ENCODE data around the gene MORC1. TPM values are rescaled to one million over a fixed set of nuclear protein-coding genes. Genes with fewer than 3 reads are reported as not detected.

The MORC1 gene
- polyA plus RNA-seq, 3 donors from 2014 or later = not detected

DNA sequence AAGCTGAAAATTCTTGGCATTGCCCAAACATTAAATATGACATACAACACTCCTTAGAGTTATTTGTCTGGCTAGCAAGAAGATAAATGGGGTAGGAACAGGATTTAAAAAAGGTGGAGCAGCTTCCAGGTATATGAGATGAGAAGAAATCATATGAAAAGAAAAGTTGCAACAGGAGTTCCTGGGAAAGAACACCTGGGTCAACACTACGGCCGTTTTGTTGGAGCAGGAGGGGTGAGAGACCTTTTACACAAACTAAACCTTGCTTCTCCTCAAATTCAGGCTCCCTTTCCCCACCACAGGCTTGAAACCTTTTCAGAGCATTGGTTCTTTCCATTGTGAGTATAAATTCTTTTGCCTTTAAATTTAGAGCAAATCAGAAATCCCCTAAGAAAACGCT is 145.5 kb downstream of the MORC1 start:
- Mint-ChIP-seq H3K27ac (no peak overlapping the region), H3K36me3 (no peaks in the 10 kb centered on the region), H3K27me3 (ENCODE audit: low read depth in 3 of 3) (peaks cover 0 to 3% (median 2%) of the 10 kb centered on the region in 3 donors), H3K9me3 (no peaks in the 10 kb centered on the region), H3K4me1 (no peaks in the 10 kb centered on the region), H3K4me3 (no peak overlapping the region)
- no peak for DNase-seq

DNA sequence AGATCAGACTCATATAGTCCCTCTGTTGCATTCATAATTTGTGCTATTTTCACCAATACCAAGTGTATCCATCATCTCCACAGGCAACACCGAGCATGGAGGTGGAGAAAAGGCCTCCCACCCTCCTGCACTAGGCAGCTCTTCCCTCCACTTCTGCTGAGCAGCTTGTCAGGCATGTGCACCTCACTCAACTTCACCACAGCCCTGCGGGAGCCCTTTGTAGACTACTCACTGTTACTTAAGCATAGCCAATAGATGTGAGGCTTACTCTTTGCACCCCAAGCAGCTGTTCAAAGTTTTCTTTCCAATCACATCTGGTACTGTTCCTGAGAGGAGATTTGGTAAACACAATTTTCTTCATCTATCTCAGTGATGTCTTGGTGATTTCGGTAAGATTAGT is 147.4 kb downstream of the MORC1 start:
- no peaks in the 10 kb centered on the region for H3K9me3 Mint-ChIP-seq
- H3K4me1 Mint-ChIP-seq = no peaks in the 10 kb centered on the region
- peaks cover 0 to 3% (median 2%) of the 10 kb centered on the region in 3 donors for H3K27me3 Mint-ChIP-seq (ENCODE audit: low read depth in 3 of 3)
- DNase-seq = no peak
- H3K27ac Mint-ChIP-seq = no peak overlapping the region
- no peaks in the 10 kb centered on the region for H3K36me3 Mint-ChIP-seq
- H3K4me3 Mint-ChIP-seq = no peak overlapping the region

DNA sequence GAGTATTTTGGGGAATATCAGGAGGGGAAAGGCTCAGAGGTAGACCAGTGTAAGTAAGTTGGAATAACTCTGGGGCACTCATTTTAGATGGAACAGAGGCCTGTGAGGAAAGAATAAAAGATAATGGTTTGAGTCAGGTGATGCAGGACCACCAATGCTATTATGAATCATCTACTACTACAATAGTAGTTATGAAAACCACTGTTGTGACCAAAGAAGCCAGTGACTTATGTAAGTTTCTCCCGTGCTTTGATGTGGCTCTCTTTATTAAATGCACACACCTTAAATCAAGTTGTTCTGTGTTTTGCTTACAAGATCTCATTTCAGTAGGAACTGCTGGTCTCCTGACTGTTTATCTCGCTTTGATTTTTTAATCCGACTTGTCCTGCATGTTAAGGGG is 151.2 kb downstream of the MORC1 start:
- Mint-ChIP-seq H3K36me3 (no peaks in the 10 kb centered on the region), H3K27ac (no peak overlapping the region), H3K27me3 (ENCODE audit: low read depth in 3 of 3) (peaks cover 0 to 3% (median 2%) of the 10 kb centered on the region in 3 donors), H3K4me1 (no peaks in the 10 kb centered on the region), H3K9me3 (no peaks in the 10 kb centered on the region), H3K4me3 (no peak overlapping the region)
- no peak for DNase-seq

DNA sequence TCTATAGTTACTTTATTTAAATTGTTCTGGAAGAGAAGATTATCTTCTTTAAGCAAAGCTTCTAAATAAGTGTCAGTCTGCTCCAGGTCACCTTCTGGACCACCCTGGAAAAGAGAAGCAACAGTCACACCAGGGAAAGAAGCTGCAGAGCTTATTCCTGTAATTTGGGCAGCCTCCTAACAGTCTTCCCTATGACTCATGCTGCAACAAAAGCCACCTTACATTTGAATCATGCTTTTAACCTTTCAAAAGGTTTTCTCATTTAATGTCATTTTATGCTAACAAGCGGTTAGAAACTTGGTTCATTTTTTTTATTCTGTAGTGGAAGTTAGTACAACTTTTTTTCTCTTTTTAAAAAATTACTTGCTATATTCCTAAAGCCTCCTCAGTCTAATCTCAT is 158.9 kb downstream of the MORC1 start:
- Mint-ChIP-seq H3K36me3 (no peaks in the 10 kb centered on the region), H3K4me3 (no peak overlapping the region), H3K4me1 (no peaks in the 10 kb centered on the region), H3K27ac (no peak overlapping the region), H3K27me3 (ENCODE audit: low read depth in 3 of 3) (peaks cover 3 to 4% (median 4%) of the 10 kb centered on the region in 3 donors), H3K9me3 (no peaks in the 10 kb centered on the region)
- DNase-seq = no peak

DNA sequence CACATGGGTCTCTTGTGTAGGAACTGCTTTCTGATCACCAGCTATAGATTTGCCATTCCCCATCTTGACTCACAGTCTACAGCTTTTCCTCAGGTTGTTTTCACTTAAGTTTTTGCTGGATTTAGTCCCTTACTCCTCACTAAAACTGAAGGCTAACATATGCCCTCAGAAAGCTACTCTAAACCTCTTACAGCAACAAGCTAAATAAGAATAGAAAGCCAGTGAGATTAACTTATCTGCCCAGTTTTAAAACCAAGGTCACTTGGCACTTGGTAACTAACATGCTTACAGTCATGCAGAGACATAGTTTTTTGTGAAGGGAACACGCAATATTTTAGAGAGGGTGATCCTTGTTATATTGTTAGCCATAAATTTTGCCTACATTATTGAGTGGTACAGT is 164.2 kb downstream of the MORC1 start, which contains the start of gene GUCA1C:
Gene GUCA1C, minus strand, starts transcription at position 180 of the 400 bp plus-strand sequence. Its CDS starts 117 bp downstream, at position 63.
- Mint-ChIP-seq H3K27ac (no peak within 1 kb of the TSS), H3K36me3 (no peaks in the 10 kb centered on the region), H3K4me1 (no peaks in the 10 kb centered on the region), H3K4me3 (no peak within 1 kb of the TSS), H3K27me3 (ENCODE audit: low read depth in 3 of 3) (peaks cover 1 to 6% (median 5%) of the 10 kb centered on the region in 3 donors), H3K9me3 (no peaks in the 10 kb centered on the region)
- DNase-seq = no peak

DNA sequence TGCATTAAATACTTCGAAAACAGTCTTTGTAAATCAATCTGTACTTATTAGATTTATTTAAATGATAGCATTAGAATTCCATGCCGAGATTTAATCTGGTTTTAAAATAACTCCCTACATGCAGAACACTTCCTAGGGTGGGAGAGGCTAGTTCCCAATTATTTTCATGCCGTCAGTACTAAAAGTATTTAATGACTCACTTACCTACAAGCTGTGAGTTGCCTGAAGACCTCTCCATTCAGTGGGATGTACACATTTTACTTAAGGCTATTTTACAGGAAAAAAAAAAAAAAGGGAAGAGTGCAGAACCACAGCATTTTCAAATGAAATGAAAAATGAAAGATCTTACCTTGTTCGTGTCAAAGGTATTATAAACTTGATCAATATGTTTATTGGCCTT is 164.7 kb downstream of the MORC1 start:
- Mint-ChIP-seq H3K9me3 (no peaks in the 10 kb centered on the region), H3K36me3 (no peaks in the 10 kb centered on the region), H3K4me1 (no peaks in the 10 kb centered on the region), H3K27ac (no peak overlapping the region), H3K27me3 (ENCODE audit: low read depth in 3 of 3) (peaks cover 1 to 8% (median 5%) of the 10 kb centered on the region in 3 donors), H3K4me3 (no peak overlapping the region)
- no peak for DNase-seq

DNA sequence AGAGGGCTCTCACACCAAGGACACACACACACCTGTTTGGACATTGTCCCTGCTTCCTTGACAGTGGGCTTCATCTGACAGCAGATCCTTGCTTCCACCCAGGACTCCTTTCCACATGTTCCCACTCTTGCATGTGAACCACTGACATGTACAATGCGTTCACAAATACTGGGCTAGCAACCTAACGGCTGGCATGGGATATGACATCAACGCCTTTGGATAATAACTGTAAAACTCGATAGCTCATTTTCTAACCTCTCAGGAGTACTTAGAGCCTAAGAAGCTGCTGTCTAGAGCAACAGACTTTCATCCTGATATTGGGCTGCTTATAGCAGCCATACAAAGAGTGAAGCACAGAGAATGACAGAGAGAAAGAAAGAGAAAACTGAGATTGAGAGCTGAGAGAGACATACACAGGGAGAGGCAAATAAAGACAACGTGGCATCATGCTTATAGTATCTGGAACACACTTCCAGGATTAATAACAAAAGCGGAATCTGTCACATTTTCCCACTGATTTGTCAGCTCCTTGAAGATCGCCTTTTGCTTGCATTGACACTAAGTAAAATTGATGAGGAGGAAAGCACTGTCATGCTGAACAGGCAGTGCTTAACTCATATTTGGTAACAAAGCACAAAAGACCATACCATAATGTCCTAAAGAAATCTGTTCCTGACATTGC is 166.0 kb downstream of the MORC1 start:
- no peak overlapping the region for H3K4me3 Mint-ChIP-seq
- no peaks in the 10 kb centered on the region for H3K36me3 Mint-ChIP-seq

DNA sequence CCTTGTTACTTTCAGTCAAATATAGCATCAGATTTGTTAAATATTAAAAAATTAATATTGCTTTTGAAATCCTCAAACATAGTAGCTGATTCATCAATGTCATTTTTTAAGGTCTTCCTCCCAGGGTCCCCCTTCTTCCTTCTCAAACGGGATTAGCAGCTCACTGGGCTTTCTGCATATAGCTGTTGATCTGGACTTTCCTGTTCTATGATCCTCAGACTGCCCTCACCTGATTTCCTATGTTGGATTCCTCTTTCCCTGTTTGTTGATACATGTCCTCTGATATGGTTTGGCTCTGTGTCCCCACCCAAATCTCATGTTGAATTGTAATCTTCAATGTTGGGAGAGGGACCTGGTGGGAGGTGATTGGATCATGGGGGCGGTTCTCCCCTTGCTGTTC is 170.1 kb downstream of the MORC1 start:
- Mint-ChIP-seq H3K27ac (no peak overlapping the region), H3K4me3 (no peak overlapping the region), H3K9me3 (no peaks in the 10 kb centered on the region), H3K27me3 (ENCODE audit: low read depth in 3 of 3) (peaks cover 0 to 11% (median 5%) of the 10 kb centered on the region in 3 donors), H3K4me1 (no peaks in the 10 kb centered on the region), H3K36me3 (no peaks in the 10 kb centered on the region)
- no peak for DNase-seq

More for the DNA sequence above, 166.0 kb downstream of the MORC1 start:
- Mint-ChIP-seq H3K27me3 (ENCODE audit: low read depth in 3 of 3) (peaks cover 1 to 12% (median 5%) of the 10 kb centered on the region in 3 donors), H3K9me3 (no peaks in the 10 kb centered on the region), H3K4me1 (no peaks in the 10 kb centered on the region), H3K27ac (no peak overlapping the region)
- no peak for DNase-seq

DNA sequence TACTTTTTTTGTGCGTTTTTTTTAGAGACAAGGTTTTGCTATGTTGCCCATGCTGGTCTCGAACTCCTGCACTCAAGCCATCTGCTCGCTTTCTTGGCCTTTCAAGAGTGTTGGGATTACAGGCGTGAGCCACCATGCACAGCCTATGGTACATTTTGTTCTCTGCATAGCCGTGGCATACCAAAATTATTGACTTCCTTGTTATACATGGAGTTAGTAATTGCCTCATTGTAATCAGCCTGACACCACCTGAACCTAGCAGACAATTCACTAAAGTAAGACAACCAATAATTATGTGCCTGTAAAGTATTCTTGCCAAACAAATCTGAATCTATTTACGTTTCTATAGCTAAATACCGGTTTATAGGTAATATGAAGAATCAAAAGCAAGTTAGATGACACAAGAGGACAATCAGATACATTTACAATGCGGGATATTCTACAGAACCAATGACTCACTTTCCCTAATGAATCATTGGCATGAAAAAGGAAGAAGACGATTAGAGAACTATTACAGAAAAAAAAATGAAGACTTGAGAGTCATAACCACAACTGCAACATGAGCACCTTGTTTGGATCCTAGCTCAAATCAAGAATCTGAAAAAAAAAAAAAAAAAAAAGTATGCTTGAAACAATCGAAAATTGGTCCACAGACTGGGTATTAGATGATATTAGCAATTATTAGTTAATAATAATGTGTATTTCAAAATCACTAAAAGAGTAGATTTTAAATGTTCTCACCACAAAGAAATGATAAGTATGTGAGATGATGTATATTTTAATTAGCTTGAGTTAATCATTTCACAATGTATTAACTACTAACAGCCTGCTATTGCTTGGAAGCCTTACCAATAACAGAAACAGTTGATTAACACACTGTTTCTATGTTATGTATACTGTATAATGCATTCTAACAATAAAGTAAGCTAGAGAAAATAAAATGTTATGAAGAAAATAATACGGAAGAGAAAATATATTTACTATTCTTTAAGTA is 171.3 kb downstream of the MORC1 start:
- no peaks in the 10 kb centered on the region for H3K9me3 Mint-ChIP-seq
- no peak overlapping the region for H3K4me3 Mint-ChIP-seq
- peaks cover 0 to 8% (median 3%) of the 10 kb centered on the region in 3 donors for H3K27me3 Mint-ChIP-seq (ENCODE audit: low read depth in 3 of 3)
- no peaks in the 10 kb centered on the region for H3K4me1 Mint-ChIP-seq
- no peak overlapping the region for H3K27ac Mint-ChIP-seq
- no peaks in the 10 kb centered on the region for H3K36me3 Mint-ChIP-seq
- DNase-seq = no peak

DNA sequence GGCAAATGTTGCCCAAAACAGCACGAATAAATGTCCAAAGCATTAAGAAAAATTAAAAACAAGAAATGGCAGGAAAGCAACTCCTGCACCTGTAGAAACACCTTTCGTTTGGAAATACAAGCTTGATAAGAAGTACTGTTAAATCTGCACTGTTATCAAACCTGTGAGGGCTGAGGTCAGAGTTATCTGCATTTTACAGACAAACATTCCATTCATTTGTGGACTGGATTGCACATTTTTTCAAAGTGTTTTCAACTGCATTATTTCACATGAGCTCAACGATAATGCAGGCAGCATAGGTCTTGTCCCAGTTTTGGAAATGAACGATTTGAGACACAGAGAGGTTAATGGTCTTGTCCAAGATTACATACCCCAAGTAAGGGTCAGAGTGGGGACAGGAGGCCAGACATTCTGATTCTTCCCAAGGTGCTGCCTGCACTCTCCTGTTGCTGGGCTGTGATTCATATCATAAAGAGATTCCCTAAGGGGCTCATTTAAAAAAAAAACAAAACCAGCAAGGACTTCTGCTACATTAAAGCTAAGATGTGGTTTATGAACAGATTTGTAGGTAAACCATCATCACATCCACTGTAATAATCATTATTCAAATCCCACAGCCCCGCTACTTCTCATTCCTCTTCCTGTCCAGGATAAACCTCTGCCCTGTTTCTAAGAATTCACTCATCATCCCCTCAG is 177.2 kb downstream of the MORC1 start:
- Mint-ChIP-seq H3K27ac (no peak overlapping the region), H3K4me3 (no peak overlapping the region), H3K4me1 (no peaks in the 10 kb centered on the region), H3K36me3 (no peaks in the 10 kb centered on the region), H3K9me3 (peaks cover 0 to 2% (median 0%) of the 10 kb centered on the region in 6 donors), H3K27me3 (ENCODE audit: low read depth in 3 of 3) (peaks cover 0 to 2% (median 1%) of the 10 kb centered on the region in 3 donors)
- no peak for DNase-seq

DNA sequence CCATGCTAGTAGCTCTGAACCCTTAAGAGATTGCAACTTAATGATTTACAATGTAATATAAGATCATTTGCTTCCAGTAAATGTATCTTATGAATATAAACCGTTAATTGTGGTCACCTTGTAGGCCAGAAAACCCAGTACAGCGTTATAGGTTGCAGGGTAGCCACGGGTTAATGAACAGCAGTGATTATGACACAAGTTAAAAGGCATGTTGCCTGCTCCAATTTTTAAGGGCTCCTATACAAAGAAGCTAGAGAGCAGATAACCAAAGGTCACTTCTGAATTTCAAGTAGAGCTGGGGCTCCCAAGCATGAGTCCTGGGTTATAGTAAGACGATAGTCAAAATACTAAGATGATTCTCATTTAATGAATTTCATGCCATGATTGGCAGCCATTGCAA is 177.8 kb downstream of the MORC1 start:
- no peak for DNase-seq
- Mint-ChIP-seq H3K27me3 (ENCODE audit: low read depth in 3 of 3) (peaks cover 0 to 2% (median 1%) of the 10 kb centered on the region in 3 donors), H3K36me3 (no peaks in the 10 kb centered on the region), H3K27ac (no peak overlapping the region), H3K4me1 (no peaks in the 10 kb centered on the region), H3K4me3 (no peak overlapping the region), H3K9me3 (peaks cover 0 to 2% (median 0%) of the 10 kb centered on the region in 6 donors)

DNA sequence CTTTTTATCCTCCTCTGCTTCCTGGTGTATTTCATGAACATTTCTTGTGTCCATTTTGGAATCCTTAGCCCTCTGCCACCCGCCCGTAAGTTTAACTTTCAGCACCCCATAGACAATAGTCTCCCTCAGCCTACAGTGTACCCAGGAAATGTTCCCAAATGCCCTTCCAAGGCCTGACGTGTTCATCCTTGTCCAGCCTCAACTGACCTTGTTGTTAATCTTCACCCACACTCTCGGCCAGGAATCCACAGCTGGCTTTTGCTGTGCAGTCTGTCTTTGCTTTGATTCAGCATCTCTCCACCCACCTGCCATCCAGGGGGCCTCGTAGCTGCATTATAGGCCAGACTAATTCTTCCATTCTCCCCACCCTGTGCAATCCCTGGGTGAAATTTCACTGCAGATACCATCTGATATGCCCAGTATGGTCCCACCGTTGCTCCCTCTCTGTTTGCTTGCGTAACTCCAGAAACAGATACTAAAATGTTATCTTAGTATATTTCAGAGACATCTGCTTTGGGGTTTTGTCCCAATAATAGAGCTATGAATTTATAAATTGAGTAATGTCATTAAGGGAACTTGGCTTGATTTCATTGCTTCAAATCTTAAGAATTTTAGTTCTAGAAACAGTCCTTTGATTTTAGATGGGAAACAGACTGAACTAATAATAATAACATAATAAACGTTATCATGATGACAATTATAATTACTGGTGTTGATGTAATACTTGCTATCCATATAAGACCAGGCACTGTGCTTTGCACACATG is 180.8 kb downstream of the MORC1 start:
- H3K4me1 Mint-ChIP-seq = no peaks in the 10 kb centered on the region
- DNase-seq = no peak
- H3K4me3 Mint-ChIP-seq = no peak overlapping the region
- H3K36me3 Mint-ChIP-seq = no peaks in the 10 kb centered on the region
- peaks cover 0 to 5% (median 0%) of the 10 kb centered on the region in 3 donors for H3K27me3 Mint-ChIP-seq (ENCODE audit: low read depth in 3 of 3)
- H3K27ac Mint-ChIP-seq = no peak overlapping the region
- H3K9me3 Mint-ChIP-seq = peaks cover 0 to 2% (median 0%) of the 10 kb centered on the region in 6 donors

DNA sequence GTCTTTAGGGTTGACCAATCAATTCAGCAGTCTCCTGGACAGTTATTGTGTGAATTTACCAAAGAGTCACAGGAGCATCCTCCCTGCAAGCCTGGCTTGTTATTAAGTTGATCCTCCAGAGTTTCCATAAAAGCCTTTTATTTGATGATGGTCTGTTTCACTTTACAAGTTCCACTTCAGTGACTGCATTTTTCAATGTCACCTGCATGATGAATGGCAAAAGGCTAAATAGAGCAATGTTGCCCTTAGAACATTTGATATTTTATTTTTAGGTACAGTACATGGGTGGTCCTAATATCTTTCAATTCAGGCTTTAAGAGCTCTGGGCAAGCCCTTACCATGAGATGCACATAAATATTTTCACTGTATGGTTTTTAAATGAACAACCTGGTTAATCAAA is 186.9 kb downstream of the MORC1 start:
- H3K4me1 Mint-ChIP-seq = no peaks in the 10 kb centered on the region
- no peak overlapping the region for H3K27ac Mint-ChIP-seq
- no peak overlapping the region for H3K4me3 Mint-ChIP-seq
- DNase-seq = no peak
- H3K9me3 Mint-ChIP-seq = peaks cover 0 to 6% (median 4%) of the 10 kb centered on the region in 6 donors
- peaks cover 4 to 12% (median 4%) of the 10 kb centered on the region in 3 donors for H3K27me3 Mint-ChIP-seq (ENCODE audit: low read depth in 3 of 3)
- no peaks in the 10 kb centered on the region for H3K36me3 Mint-ChIP-seq
